Stomach (tissue), 4 donors: ENCODE results near the gene BSN.

ENCODE experiments used
- POLR2A ChIP-seq, 4 donors: fragments of 450-650 bp; IDR thresholded peaks; one replicate each; pipeline ENCODE4 v1.6.1; 2016; ENCODE audit warnings: antibody characterized with exemption in 4 of 4, control low read depth in 2 of 4, mild to moderate bottlenecking in 1 of 4, moderate library complexity in 1 of 4
- TF ChIP-seq, protein P1 (sequence below), 7 experiments: fragments of 450-650 bp in 4 of 7; fragments of 200-600 bp in 3 of 7; sonication (generic) in 3 of 7; IDR thresholded peaks; one replicate each; pipeline ENCODE4 v1.5.1; 2016 to 2019; ENCODE audit warnings: antibody characterized with exemption in 7 of 7, control low read depth in 2 of 7, mild to moderate bottlenecking in 1 of 7

DNA sequence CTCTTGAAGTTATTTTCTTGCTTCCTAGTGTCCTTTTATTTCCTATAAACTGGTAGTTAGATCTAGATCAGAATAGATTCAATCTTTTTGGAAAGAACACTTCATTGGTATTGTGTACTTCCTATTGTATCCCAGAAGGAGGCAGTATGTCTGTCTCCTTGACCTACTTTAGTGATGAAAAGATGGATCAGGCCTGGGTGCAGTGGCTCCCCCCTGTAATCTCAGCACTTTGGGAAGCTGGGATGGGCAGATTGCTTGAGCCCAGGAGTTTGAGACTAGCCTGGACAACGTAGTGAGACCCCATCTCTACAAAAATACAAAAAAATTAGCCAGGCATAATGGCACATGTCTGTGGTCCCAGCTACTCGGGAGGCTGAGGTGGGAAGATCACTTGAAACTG is 12.0 kb downstream of the BSN start:
- TF ChIP-seq, protein P1, sequence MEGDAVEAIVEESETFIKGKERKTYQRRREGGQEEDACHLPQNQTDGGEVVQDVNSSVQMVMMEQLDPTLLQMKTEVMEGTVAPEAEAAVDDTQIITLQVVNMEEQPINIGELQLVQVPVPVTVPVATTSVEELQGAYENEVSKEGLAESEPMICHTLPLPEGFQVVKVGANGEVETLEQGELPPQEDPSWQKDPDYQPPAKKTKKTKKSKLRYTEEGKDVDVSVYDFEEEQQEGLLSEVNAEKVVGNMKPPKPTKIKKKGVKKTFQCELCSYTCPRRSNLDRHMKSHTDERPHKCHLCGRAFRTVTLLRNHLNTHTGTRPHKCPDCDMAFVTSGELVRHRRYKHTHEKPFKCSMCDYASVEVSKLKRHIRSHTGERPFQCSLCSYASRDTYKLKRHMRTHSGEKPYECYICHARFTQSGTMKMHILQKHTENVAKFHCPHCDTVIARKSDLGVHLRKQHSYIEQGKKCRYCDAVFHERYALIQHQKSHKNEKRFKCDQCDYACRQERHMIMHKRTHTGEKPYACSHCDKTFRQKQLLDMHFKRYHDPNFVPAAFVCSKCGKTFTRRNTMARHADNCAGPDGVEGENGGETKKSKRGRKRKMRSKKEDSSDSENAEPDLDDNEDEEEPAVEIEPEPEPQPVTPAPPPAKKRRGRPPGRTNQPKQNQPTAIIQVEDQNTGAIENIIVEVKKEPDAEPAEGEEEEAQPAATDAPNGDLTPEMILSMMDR (IDR thresholded peaks at IDR 0.05): no peak
- no peak for TF ChIP-seq POLR2A (IDR thresholded peaks at IDR 0.05)
